GM23338 (cell line): ENCODE data around the gene ZBBX.

ENCODE experiments used
- CREB1 ChIP-seq: fragments of 250-450 bp; sonication (Bioruptor Pico); IDR thresholded peaks from 2 replicates; pipeline ENCODE4 v1.5.0; 2020; ENCODE audit warnings: low read depth, mild to moderate bottlenecking, moderate library complexity
- EZH2 ChIP-seq: fragments of 200-600 bp; sonication (generic); IDR thresholded peaks from one replicate; pipeline ENCODE4 v1.8.0; 2017; ENCODE audit warnings: antibody characterized with exemption, mild to moderate bottlenecking, low read depth; ENCODE audit not compliant: unreplicated experiment
- EZH2phosphoT487 ChIP-seq: fragments of 200-600 bp; sonication (generic); IDR thresholded peaks from one replicate; pipeline ENCODE4 v1.8.1; 2018; ENCODE audit warnings: antibody characterized with exemption; ENCODE audit not compliant: unreplicated experiment
- JUNB ChIP-seq: IDR thresholded peaks from one replicate; pipeline ENCODE4 v1.6.1; 2016; ENCODE audit warnings: antibody characterized with exemption; ENCODE audit not compliant: unreplicated experiment
- NANOG ChIP-seq: IDR thresholded peaks from 2 replicates; pipeline ENCODE4 v1.6.1; 2016; ENCODE audit warnings: antibody characterized with exemption, borderline replicate concordance
- POLR2AphosphoS5 ChIP-seq: IDR thresholded peaks from 2 replicates; pipeline ENCODE4 v1.6.1; 2016; ENCODE audit warnings: antibody characterized with exemption, low read depth
- REST ChIP-seq: IDR thresholded peaks from one replicate; pipeline ENCODE4 v1.6.1; 2018; ENCODE audit warnings: antibody characterized with exemption; ENCODE audit not compliant: unreplicated experiment
- STAT1 ChIP-seq: IDR thresholded peaks from one replicate; pipeline ENCODE4 v1.6.1; 2016; ENCODE audit warnings: antibody characterized with exemption; ENCODE audit not compliant: unreplicated experiment
- ZNF114 ChIP-seq: fragments of 250-450 bp; sonication (Bioruptor Pico); IDR thresholded peaks from 2 replicates; pipeline ENCODE4 v1.5.0; 2020; ENCODE audit warnings: mild to moderate bottlenecking, moderate library complexity
- ZNF331 ChIP-seq: fragments of 250-450 bp; sonication (Bioruptor Pico); IDR thresholded peaks from 2 replicates; pipeline ENCODE4 v1.5.0; 2020; ENCODE audit warnings: low read depth, mild to moderate bottlenecking, moderate library complexity
- TF ChIP-seq, protein P1 (sequence below), 2 experiments: fragments of 200-600 bp in 1 of 2; sonication (generic) in 1 of 2; conservative IDR thresholded peaks; 2 replicates each; pipeline versions ENCODE4 v1.5.1 to v1.6.1; 2016 to 2017; ENCODE audit warnings: antibody characterized with exemption in 2 of 2, low read depth in 2 of 2, mild to moderate bottlenecking in 2 of 2, moderate library complexity in 1 of 2
- TF ChIP-seq, protein P2 (sequence below): IDR thresholded peaks from 2 replicates; pipeline ENCODE4 v1.6.1; 2016; ENCODE audit warnings: antibody characterized with exemption
- TF ChIP-seq, protein P3 (sequence below): fragments of 250-450 bp; sonication (Bioruptor Pico); IDR thresholded peaks from 2 replicates; pipeline ENCODE4 v1.5.0; 2020; ENCODE audit warnings: mild to moderate bottlenecking, moderate library complexity

- no peak for TF ChIP-seq CREB1
- TF ChIP-seq, protein P1, sequence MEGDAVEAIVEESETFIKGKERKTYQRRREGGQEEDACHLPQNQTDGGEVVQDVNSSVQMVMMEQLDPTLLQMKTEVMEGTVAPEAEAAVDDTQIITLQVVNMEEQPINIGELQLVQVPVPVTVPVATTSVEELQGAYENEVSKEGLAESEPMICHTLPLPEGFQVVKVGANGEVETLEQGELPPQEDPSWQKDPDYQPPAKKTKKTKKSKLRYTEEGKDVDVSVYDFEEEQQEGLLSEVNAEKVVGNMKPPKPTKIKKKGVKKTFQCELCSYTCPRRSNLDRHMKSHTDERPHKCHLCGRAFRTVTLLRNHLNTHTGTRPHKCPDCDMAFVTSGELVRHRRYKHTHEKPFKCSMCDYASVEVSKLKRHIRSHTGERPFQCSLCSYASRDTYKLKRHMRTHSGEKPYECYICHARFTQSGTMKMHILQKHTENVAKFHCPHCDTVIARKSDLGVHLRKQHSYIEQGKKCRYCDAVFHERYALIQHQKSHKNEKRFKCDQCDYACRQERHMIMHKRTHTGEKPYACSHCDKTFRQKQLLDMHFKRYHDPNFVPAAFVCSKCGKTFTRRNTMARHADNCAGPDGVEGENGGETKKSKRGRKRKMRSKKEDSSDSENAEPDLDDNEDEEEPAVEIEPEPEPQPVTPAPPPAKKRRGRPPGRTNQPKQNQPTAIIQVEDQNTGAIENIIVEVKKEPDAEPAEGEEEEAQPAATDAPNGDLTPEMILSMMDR (conservative IDR thresholded peaks at IDR 0.05; ENCODE audit: low read depth in 2 of 2) = no peak
- no peak for TF ChIP-seq POLR2AphosphoS5
- no peak for TF ChIP-seq EZH2
- no peak for TF ChIP-seq EZH2phosphoT487
- no peak for TF ChIP-seq REST
- TF ChIP-seq JUNB = no peak
- no peak for TF ChIP-seq STAT1
- no peak for TF ChIP-seq ZNF331 (CRISPR knock-in tag)
- no peak for TF ChIP-seq ZNF114 (CRISPR knock-in tag)
- TF ChIP-seq NANOG = no peak
- TF ChIP-seq, protein P2, sequence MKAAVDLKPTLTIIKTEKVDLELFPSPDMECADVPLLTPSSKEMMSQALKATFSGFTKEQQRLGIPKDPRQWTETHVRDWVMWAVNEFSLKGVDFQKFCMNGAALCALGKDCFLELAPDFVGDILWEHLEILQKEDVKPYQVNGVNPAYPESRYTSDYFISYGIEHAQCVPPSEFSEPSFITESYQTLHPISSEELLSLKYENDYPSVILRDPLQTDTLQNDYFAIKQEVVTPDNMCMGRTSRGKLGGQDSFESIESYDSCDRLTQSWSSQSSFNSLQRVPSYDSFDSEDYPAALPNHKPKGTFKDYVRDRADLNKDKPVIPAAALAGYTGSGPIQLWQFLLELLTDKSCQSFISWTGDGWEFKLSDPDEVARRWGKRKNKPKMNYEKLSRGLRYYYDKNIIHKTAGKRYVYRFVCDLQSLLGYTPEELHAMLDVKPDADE = no peak
- TF ChIP-seq, protein P3, sequence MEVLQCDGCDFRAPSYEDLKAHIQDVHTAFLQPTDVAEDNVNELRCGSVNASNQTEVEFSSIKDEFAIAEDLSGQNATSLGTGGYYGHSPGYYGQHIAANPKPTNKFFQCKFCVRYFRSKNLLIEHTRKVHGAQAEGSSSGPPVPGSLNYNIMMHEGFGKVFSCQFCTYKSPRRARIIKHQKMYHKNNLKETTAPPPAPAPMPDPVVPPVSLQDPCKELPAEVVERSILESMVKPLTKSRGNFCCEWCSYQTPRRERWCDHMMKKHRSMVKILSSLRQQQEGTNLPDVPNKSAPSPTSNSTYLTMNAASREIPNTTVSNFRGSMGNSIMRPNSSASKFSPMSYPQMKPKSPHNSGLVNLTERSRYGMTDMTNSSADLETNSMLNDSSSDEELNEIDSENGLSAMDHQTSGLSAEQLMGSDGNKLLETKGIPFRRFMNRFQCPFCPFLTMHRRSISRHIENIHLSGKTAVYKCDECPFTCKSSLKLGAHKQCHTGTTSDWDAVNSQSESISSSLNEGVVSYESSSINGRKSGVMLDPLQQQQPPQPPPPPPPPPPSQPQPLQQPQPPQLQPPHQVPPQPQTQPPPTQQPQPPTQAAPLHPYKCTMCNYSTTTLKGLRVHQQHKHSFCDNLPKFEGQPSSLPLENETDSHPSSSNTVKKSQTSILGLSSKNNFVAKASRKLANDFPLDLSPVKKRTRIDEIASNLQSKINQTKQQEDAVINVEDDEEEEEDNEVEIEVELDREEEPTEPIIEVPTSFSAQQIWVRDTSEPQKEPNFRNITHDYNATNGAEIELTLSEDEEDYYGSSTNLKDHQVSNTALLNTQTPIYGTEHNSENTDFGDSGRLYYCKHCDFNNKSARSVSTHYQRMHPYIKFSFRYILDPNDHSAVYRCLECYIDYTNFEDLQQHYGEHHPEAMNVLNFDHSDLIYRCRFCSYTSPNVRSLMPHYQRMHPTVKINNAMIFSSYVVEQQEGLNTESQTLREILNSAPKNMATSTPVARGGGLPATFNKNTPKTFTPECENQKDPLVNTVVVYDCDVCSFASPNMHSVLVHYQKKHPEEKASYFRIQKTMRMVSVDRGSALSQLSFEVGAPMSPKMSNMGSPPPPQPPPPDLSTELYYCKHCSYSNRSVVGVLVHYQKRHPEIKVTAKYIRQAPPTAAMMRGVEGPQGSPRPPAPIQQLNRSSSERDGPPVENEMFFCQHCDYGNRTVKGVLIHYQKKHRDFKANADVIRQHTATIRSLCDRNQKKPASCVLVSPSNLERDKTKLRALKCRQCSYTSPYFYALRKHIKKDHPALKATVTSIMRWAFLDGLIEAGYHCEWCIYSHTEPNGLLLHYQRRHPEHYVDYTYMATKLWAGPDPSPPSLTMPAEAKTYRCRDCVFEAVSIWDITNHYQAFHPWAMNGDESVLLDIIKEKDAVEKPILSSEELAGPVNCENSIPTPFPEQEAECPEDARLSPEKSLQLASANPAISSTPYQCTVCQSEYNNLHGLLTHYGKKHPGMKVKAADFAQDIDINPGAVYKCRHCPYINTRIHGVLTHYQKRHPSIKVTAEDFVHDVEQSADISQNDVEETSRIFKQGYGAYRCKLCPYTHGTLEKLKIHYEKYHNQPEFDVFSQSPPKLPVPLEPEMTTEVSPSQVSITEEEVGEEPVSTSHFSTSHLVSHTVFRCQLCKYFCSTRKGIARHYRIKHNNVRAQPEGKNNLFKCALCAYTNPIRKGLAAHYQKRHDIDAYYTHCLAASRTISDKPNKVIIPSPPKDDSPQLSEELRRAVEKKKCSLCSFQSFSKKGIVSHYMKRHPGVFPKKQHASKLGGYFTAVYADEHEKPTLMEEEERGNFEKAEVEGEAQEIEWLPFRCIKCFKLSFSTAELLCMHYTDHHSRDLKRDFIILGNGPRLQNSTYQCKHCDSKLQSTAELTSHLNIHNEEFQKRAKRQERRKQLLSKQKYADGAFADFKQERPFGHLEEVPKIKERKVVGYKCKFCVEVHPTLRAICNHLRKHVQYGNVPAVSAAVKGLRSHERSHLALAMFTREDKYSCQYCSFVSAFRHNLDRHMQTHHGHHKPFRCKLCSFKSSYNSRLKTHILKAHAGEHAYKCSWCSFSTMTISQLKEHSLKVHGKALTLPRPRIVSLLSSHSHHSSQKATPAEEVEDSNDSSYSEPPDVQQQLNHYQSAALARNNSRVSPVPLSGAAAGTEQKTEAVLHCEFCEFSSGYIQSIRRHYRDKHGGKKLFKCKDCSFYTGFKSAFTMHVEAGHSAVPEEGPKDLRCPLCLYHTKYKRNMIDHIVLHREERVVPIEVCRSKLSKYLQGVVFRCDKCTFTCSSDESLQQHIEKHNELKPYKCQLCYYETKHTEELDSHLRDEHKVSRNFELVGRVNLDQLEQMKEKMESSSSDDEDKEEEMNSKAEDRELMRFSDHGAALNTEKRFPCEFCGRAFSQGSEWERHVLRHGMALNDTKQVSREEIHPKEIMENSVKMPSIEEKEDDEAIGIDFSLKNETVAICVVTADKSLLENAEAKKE = no peak
These were observed 152.0 kb downstream of the ZBBX start for GRCh38 chr3:167228135-167228534.
